H1 (cell line): ENCODE results near the gene YPEL4. TPM values are rescaled to one million over a fixed set of nuclear protein-coding genes. Genes with fewer than 3 reads are reported as not detected.

Experiments
- CTCF ChIA-PET: fragments of 300-600 bp; sonication (Branson Sonifier 250); formaldehyde crosslinking; loops from one replicate; lab custom pipeline; 2021; ENCODE audit not compliant: partially characterized antibody; lab: Charles Lee
- POLR2A ChIA-PET: fragments of 300-600 bp; sonication (Branson Sonifier 250); formaldehyde crosslinking; loops from one replicate; lab custom pipeline; 2021; ENCODE audit warnings: inconsistent platforms; ENCODE audit not compliant: partially characterized antibody; lab: Charles Lee
- DNase-seq, 2 experiments: peaks; one replicate each; pipeline versions ENCODE4 v3.0.0 to v3.0.0-alpha.2; 2010 to 2022; ENCODE audit warnings: low spot score in 2 of 2, low read depth in 1 of 2, mixed read lengths in 1 of 2
- FAIRE-seq: peaks from 2 replicates; lab custom pipeline; 2011; peaks lifted over from hg19 to GRCh38; lab: Jason Lieb, UNC
- H2AFZ ChIP-seq: 2 replicates; pipeline ENCODE4 v1.8.1; 2012; ENCODE audit warnings: low read length, inconsistent platforms
- H2AK5ac ChIP-seq: 2 replicates; pipeline ENCODE4 v1.6.1; 2013; ENCODE audit warnings: low read depth, low read length
- H2BK120ac ChIP-seq: replicated peaks from 2 replicates; pipeline ENCODE3; 2013; ENCODE audit warnings: low read depth, low read length, inconsistent platforms
- H2BK12ac ChIP-seq: 2 replicates; pipeline ENCODE4 v1.6.1; 2013; ENCODE audit warnings: low read depth, low read length
- H2BK15ac ChIP-seq: 2 replicates; pipeline ENCODE4 v1.6.1; 2013; ENCODE audit warnings: low read length
- H2BK20ac ChIP-seq: 2 replicates; pipeline ENCODE4 v1.6.1; 2013; ENCODE audit warnings: low read length
- H2BK5ac ChIP-seq: 2 replicates; pipeline ENCODE4 v1.6.1; 2013; ENCODE audit warnings: low read depth, low read length
- H3K14ac ChIP-seq: 2 replicates; pipeline ENCODE4 v1.6.1; 2013; ENCODE audit warnings: inconsistent platforms; ENCODE audit not compliant: insufficient read length
- H3K18ac ChIP-seq: 2 replicates; pipeline ENCODE4 v1.6.1; 2013; ENCODE audit warnings: low read length; ENCODE audit errors: extremely low read depth
- H3K23ac ChIP-seq: 2 replicates; pipeline ENCODE4 v1.6.1; 2013; ENCODE audit warnings: inconsistent platforms; ENCODE audit not compliant: insufficient read length
- H3K23me2 ChIP-seq: 2 replicates; pipeline ENCODE4 v1.6.1; 2013; ENCODE audit warnings: low read depth, low read length
- H3K27ac ChIP-seq: 2 replicates; pipeline ENCODE4 v1.6.1; 2011; ENCODE audit warnings: low read depth, low read length, inconsistent platforms
- H3K27me3 ChIP-seq, 4 experiments: replicated peaks in 1 of 4; 1 replicate in 1 of 4; 2 replicates in 3 of 4; pipeline versions ENCODE4 v1.6.1 to v1.8.1; 2011 to 2013; ENCODE audit warnings: low read length in 3 of 4, mild to moderate bottlenecking in 3 of 4, inconsistent platforms in 2 of 4, mixed read lengths in 2 of 4, moderate library complexity in 1 of 4; ENCODE audit not compliant: control insufficient read depth in 3 of 4, insufficient read depth in 3 of 4; ENCODE audit errors: extremely low read depth in 1 of 4
- H3K36me3 ChIP-seq, 4 experiments: 2 replicates each; pipeline versions ENCODE4 v1.6.1 to v1.8.1; 2011 to 2013; ENCODE audit warnings: mild to moderate bottlenecking in 4 of 4, low read length in 3 of 4, moderate library complexity in 2 of 4, control low read depth in 1 of 4, inconsistent platforms in 1 of 4; ENCODE audit not compliant: insufficient read depth in 4 of 4, control insufficient read depth in 2 of 4
- H3K4ac ChIP-seq: replicated peaks from 2 replicates; pipeline ENCODE3; 2013; ENCODE audit warnings: low read length, low read depth, mixed read lengths, inconsistent platforms; ENCODE audit not compliant: insufficient read length
- H3K4me1 ChIP-seq, 4 experiments: replicated peaks in 1 of 4; 1 replicate in 1 of 4; 2 replicates in 3 of 4; pipeline versions ENCODE4 v1.6.1 to v1.8.1; 2011 to 2013; ENCODE audit warnings: low read length in 3 of 4, inconsistent platforms in 2 of 4, mixed read lengths in 1 of 4; ENCODE audit not compliant: insufficient read depth in 4 of 4, control insufficient read depth in 3 of 4
- H3K4me2 ChIP-seq, 2 experiments: 2 replicates each; pipeline versions ENCODE4 v1.6.1 to v1.8.1; 2011 to 2013; ENCODE audit warnings: low read depth in 2 of 2, low read length in 2 of 2, control low read depth in 1 of 2, inconsistent platforms in 1 of 2, mild to moderate bottlenecking in 1 of 2; ENCODE audit not compliant: insufficient read depth in 1 of 2
- H3K4me3 ChIP-seq, 4 experiments: fragments of 200-600, 300-600 bp in 1 of 4; sonication (generic), shearing (Covaris generic), sonication (Bioruptor Twin) in 1 of 4; 2 replicates each; pipeline versions ENCODE4 v1.5.1 to v1.8.1; 2011 to 2016; ENCODE audit warnings: low read length in 4 of 4, low read depth in 3 of 4, control low read depth in 2 of 4, inconsistent platforms in 2 of 4, mild to moderate bottlenecking in 2 of 4, mixed read lengths in 1 of 4, moderate library complexity in 1 of 4; ENCODE audit not compliant: insufficient read depth in 2 of 4; ENCODE audit errors: extremely low read depth in 1 of 4
- H3K56ac ChIP-seq: replicated peaks from 2 replicates; pipeline ENCODE3; 2013; ENCODE audit warnings: low read depth, mild to moderate bottlenecking, mixed read lengths, low read length, inconsistent platforms; ENCODE audit not compliant: insufficient read length
- H3K79me1 ChIP-seq: 2 replicates; pipeline ENCODE4 v1.6.1; 2013; ENCODE audit warnings: low read depth, low read length, control low read depth
- H3K79me2 ChIP-seq, 2 experiments: 2 replicates each; pipeline versions ENCODE4 v1.6.1 to v1.8.1; 2012 to 2013; ENCODE audit warnings: low read length in 2 of 2, mild to moderate bottlenecking in 2 of 2, inconsistent platforms in 1 of 2; ENCODE audit not compliant: insufficient read depth in 2 of 2, control insufficient read depth in 1 of 2
- H3K9ac ChIP-seq, 4 experiments: replicated peaks in 1 of 4; 1 replicate in 1 of 4; 2 replicates in 3 of 4; pipeline versions ENCODE4 v1.6.1 to v1.8.1; 2011 to 2013; ENCODE audit warnings: low read depth in 3 of 4, low read length in 3 of 4, control low read depth in 2 of 4, mild to moderate bottlenecking in 2 of 4, moderate library complexity in 2 of 4, inconsistent platforms in 1 of 4; ENCODE audit errors: extremely low read depth in 1 of 4
- H3K9me3 ChIP-seq, 2 experiments: 2 replicates each; pipeline versions ENCODE4 v1.6.1 to v1.8.1; 2012 to 2013; ENCODE audit warnings: mild to moderate bottlenecking in 2 of 2, moderate library complexity in 2 of 2, control low read depth in 1 of 2, inconsistent platforms in 1 of 2, low read depth in 1 of 2, low read length in 1 of 2, mixed read lengths in 1 of 2; ENCODE audit not compliant: insufficient read depth in 2 of 2
- H4K20me1 ChIP-seq, 2 experiments: replicated peaks in 1 of 2; 2 replicates each; pipeline versions ENCODE3 to v1.8.1; 2011 to 2013; ENCODE audit warnings: inconsistent platforms in 2 of 2, low read length in 2 of 2, mild to moderate bottlenecking in 1 of 2; ENCODE audit not compliant: insufficient read depth in 2 of 2, control insufficient read depth in 1 of 2
- H4K5ac ChIP-seq: 2 replicates; pipeline ENCODE4 v1.6.1; 2013; ENCODE audit warnings: low read length, low read depth, mixed read lengths, inconsistent platforms; ENCODE audit not compliant: insufficient read length
- H4K8ac ChIP-seq: 2 replicates; pipeline ENCODE4 v1.8.0; 2013; ENCODE audit warnings: mild to moderate bottlenecking, moderate library complexity, low read length, inconsistent platforms; ENCODE audit not compliant: insufficient read depth; ENCODE audit errors: extremely low read depth
- H4K91ac ChIP-seq: replicated peaks from 2 replicates; pipeline ENCODE3; 2013; ENCODE audit warnings: low read length, mixed read lengths, inconsistent platforms; ENCODE audit not compliant: insufficient read length
- BACH1 ChIP-seq: IDR thresholded peaks from 2 replicates; pipeline ENCODE4 v1.6.1; 2012; ENCODE audit warnings: low read length, improper control_type of control experiment
- CEBPB ChIP-seq: IDR thresholded peaks from 2 replicates; pipeline ENCODE4 v1.6.1; 2012; ENCODE audit warnings: low read depth, low read length
- CHD1 ChIP-seq: IDR thresholded peaks from 2 replicates; pipeline ENCODE4 v1.6.1; 2012; ENCODE audit warnings: low read depth, low read length, improper control_type of control experiment
- GTF2F1 ChIP-seq: IDR thresholded peaks from 2 replicates; pipeline ENCODE4 v1.6.1; 2012; ENCODE audit warnings: low read depth, low read length, improper control_type of control experiment, borderline replicate concordance
- JUND ChIP-seq: IDR thresholded peaks from 2 replicates; pipeline ENCODE4 v1.6.1; 2011; ENCODE audit warnings: mild to moderate bottlenecking, improper control_type of control experiment, low read length
- KDM5A ChIP-seq: fragments of 200-600 bp; IDR thresholded peaks from 2 replicates; pipeline ENCODE4 v1.7.1; 2012; ENCODE audit warnings: mild to moderate bottlenecking, low read length, inconsistent platforms, mixed read lengths
- NANOG ChIP-seq: IDR thresholded peaks from 2 replicates; pipeline ENCODE4 v1.6.1; 2011; ENCODE audit warnings: low read length, low read depth, mild to moderate bottlenecking, inconsistent platforms; ENCODE audit not compliant: insufficient read depth, poor library complexity, severe bottlenecking
- PHF8 ChIP-seq: fragments of 200-600 bp; sonication (generic); conservative IDR thresholded peaks from 2 replicates; pipeline ENCODE4 v1.7.1; 2012; ENCODE audit warnings: low read depth, mild to moderate bottlenecking, inconsistent platforms, low read length, moderate library complexity
- POLR2A ChIP-seq, 2 experiments: IDR thresholded peaks; 1 replicate in 1 of 2; 2 replicates in 1 of 2; pipeline ENCODE4 v1.6.1; 2011; ENCODE audit warnings: low read depth in 2 of 2, low read length in 2 of 2, mild to moderate bottlenecking in 2 of 2; ENCODE audit errors: control extremely low read depth in 1 of 2
- RFX5 ChIP-seq: IDR thresholded peaks from 2 replicates; pipeline ENCODE4 v1.6.1; 2011; ENCODE audit warnings: low read depth, low read length, improper control_type of control experiment, borderline replicate concordance
- RNF2 ChIP-seq: fragments of 200-900, 300-1000 bp; sonication (generic); IDR thresholded peaks from 2 replicates; pipeline ENCODE4 v1.7.1; 2016; ENCODE audit warnings: borderline replicate concordance, low read depth, mild to moderate bottlenecking, antibody characterized with exemption, low read length; ENCODE audit not compliant: poor library complexity, severe bottlenecking; ENCODE audit errors: missing control alignments
- SP2 ChIP-seq: IDR thresholded peaks from 2 replicates; pipeline ENCODE4 v1.6.1; 2012; ENCODE audit warnings: mild to moderate bottlenecking, low read length, inconsistent platforms
- SUZ12 ChIP-seq: fragments of 200-600 bp; sonication (generic); IDR thresholded peaks from 2 replicates; pipeline ENCODE4 v1.6.1; 2012; ENCODE audit warnings: mild to moderate bottlenecking, inconsistent platforms, low read length, moderate library complexity, mixed read lengths
- polyA plus RNA-seq, 7 experiments: library from polyadenylated mRNA; depleted of rRNA in 3 of 7; stranded (reverse) in 5 of 7; unstranded in 2 of 7; fragments of >200 nt in 5 of 7; fragments of 200-250 nt in 2 of 7; gene quantifications; 1 replicate in 5 of 7; 2 replicates in 1 of 7; 4 replicates in 1 of 7; pipeline versions ENCODE4 v1.2.1 to v1.2.3, GENCODE V29; 2011 to 2013; ENCODE audit warnings: missing spikeins in 2 of 7, mixed read lengths in 2 of 7
- total RNA-seq: library from RNA; stranded (reverse); fragmentation: NEBNext Ultra II Directional; extraction: Animal tissue kit (Norgen Biotek cat#: 25700); gene quantifications from 2 replicates; pipeline ENCODE4 v1.2.1, GENCODE V29; 2021
- TF ChIP-seq, protein P1 (sequence below): IDR thresholded peaks from 2 replicates; pipeline ENCODE4 v1.6.1; 2011; ENCODE audit warnings: low read depth, mild to moderate bottlenecking, low read length; ENCODE audit not compliant: insufficient read depth

Gene YPEL4
- total and polyA plus RNA-seq, 2 of the 8 experiments (the other 6 are each of a cell fraction or from before 2014, with no cell fraction given) = 0.13 to 0.38 TPM

DNA sequence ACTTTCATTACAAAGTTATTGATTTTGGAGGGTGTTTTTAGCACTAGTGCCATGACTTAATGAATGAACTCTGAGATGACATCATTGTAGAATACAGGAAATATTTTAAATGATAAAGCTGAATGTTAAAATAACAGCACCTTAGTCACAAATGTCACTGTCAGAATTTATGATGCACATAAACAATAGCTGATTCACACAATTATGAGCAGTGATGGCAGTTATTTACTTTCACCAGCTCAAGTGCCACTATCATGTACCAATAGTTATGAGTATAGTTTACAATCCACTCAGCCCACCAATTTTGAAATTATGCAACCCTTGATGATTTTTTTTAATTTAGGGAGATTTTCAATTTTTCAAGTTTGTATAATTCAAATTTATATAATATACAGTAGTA, 29.2 kb downstream of the YPEL4 start:
- Histone ChIP-seq H3K4me1 (no peaks in the 10 kb centered on the region), H3K27me3 (no peaks in the 10 kb centered on the region), H3K18ac (no peak overlapping the region), H3K14ac (no peak overlapping the region), H3K27ac (no peak overlapping the region), H4K91ac (no peak overlapping the region), H3K79me2 (no peaks in the 10 kb centered on the region), H4K20me1 (no peaks in the 10 kb centered on the region), H2BK5ac (no peak overlapping the region), H3K23ac (no peak overlapping the region), H3K36me3 (peaks cover 0 to 4% (median 2%) of the 10 kb centered on the region in 4 experiments; a peak in 2 of 8 replicates), H4K8ac (no peak overlapping the region), H2BK120ac (no peak overlapping the region), H2BK20ac (no peak overlapping the region), H2BK15ac (no peak overlapping the region), H3K4me2 (no peak overlapping the region), H3K9ac (no peak overlapping the region), H3K4ac (no peak overlapping the region), H2AK5ac (no peak overlapping the region), H3K79me1 (no peaks in the 10 kb centered on the region), H2AFZ (no peak overlapping the region), H2BK12ac (no peak overlapping the region), H3K4me3 (no peak overlapping the region), H4K5ac (no peak overlapping the region), H3K9me3 (peaks cover 5 to 10% of the 10 kb centered on the region in 2 experiments; a peak in 3 of 4 replicates), H3K56ac (no peak overlapping the region), H3K23me2 (no peaks in the 10 kb centered on the region; the same call in 1 of the 2 replicates)
- CTCF ChIA-PET = interaction anchor here (1.1 to 12.6 kb wide), 7 partner anchors 13 to 81 kb away, joined by 3 to 129 read pairs (median 6); partner anchors contain the start of gene UBE2L6
- no peak for FAIRE-seq
- TF ChIP-seq KDM5A (no peak), NANOG (no peak), SP2 (no peak), RFX5 (no peak), RNF2 (no peak), POLR2A (IDR thresholded peaks at IDR 0.05; ENCODE audit: control extremely low read depth in 1 of 2, low read depth in 2 of 2, low read length in 2 of 2) (no peak), CEBPB (no peak), SUZ12 (no peak), GTF2F1 (no peak), CHD1 (no peak), PHF8 (no peak), BACH1 (no peak), JUND (no peak)
- TF ChIP-seq, protein P1, sequence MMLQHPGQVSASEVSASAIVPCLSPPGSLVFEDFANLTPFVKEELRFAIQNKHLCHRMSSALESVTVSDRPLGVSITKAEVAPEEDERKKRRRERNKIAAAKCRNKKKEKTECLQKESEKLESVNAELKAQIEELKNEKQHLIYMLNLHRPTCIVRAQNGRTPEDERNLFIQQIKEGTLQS = no peak
- POLR2A ChIA-PET = interaction anchor here (1.1 to 51.1 kb wide), 3 partner anchors 16 to 24 kb away, joined by 3 to 1546 read pairs (median 5); partner anchors contain the start of genes CLP1 and YPEL4
- no peak for DNase-seq
